Omental fat pad (tissue), 4 donors: ENCODE results near the gene CD47. TPM values are rescaled to one million over a fixed set of nuclear protein-coding genes. Genes with fewer than 3 reads are reported as not detected.

Experiments used
- ATAC-seq: fragments of 150-250 bp; one replicate; pipeline ENCODE4 v1.9.1; 2016; ENCODE audit warnings: mild to moderate bottlenecking, moderate library complexity; ENCODE audit not compliant: low FRiP score
- DNase-seq: peaks from one replicate; pipeline ENCODE4 v3.0.0-alpha.2; 2019; ENCODE audit warnings: low spot score
- total RNA-seq, 4 donors: library from RNA; depleted of rRNA; stranded (reverse); fragments of >200 nt; gene quantifications; one replicate each; pipeline ENCODE4 v1.1.0, GENCODE V29; 2016
- TF ChIP-seq, protein P1 (sequence below), 3 donors: fragments of 450-650 bp; IDR thresholded peaks; one replicate each; pipeline ENCODE4 v1.5.1; 2016 to 2017; ENCODE audit warnings: antibody characterized with exemption in 3 of 3, mild to moderate bottlenecking in 3 of 3, moderate library complexity in 2 of 3

Gene CD47
- total RNA-seq, 4 donors from 2014 or later, result 42.7 to 58.7 (median 56.0) TPM

DNA sequence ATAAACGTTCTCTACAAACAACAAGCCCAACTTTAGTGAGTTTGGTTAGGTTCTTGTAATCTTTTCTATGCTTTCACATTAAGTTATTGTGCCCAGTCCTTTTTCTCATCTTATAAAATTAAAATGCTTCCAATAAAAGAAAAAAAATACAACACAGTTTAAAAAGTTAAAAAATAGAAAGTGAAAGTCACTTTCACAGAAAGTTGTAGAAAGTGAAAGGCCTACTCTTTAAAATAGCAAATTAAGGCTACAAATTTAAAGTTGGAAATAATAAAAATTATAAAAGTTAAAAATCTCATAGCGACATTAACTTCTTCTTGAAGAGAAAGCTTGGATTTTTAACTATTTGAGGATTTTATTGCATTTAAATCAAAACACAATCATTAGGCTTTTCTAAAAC lies 35.9 kb downstream of the CD47 start:
- TF ChIP-seq, protein P1, sequence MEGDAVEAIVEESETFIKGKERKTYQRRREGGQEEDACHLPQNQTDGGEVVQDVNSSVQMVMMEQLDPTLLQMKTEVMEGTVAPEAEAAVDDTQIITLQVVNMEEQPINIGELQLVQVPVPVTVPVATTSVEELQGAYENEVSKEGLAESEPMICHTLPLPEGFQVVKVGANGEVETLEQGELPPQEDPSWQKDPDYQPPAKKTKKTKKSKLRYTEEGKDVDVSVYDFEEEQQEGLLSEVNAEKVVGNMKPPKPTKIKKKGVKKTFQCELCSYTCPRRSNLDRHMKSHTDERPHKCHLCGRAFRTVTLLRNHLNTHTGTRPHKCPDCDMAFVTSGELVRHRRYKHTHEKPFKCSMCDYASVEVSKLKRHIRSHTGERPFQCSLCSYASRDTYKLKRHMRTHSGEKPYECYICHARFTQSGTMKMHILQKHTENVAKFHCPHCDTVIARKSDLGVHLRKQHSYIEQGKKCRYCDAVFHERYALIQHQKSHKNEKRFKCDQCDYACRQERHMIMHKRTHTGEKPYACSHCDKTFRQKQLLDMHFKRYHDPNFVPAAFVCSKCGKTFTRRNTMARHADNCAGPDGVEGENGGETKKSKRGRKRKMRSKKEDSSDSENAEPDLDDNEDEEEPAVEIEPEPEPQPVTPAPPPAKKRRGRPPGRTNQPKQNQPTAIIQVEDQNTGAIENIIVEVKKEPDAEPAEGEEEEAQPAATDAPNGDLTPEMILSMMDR (IDR thresholded peaks at IDR 0.05), result no peak
- DNase-seq (no peak), ATAC-seq (no peak)

DNA sequence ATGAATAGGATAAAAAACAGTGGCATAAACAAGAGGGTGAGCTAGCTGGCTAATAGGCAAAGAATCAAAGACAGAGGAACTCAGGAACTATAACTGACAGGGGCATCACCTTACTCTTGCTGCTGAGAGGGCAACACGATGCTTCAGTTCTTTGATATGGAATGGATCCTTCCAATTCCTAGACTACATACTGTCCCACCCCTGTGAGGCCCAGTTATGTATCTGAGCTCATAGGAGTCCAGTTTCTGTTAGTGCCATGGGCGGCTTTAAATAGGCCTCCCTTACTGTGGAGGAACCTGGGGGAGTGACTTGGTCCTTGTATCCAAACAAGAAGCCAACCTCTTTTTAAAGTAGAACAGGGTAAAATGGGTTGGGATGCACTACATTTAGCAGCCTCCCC lies 37.3 kb downstream of the CD47 start:
- DNase-seq (no peak), ATAC-seq (no peak)
- TF ChIP-seq, protein P1 (IDR thresholded peaks at IDR 0.05), result no peak

DNA sequence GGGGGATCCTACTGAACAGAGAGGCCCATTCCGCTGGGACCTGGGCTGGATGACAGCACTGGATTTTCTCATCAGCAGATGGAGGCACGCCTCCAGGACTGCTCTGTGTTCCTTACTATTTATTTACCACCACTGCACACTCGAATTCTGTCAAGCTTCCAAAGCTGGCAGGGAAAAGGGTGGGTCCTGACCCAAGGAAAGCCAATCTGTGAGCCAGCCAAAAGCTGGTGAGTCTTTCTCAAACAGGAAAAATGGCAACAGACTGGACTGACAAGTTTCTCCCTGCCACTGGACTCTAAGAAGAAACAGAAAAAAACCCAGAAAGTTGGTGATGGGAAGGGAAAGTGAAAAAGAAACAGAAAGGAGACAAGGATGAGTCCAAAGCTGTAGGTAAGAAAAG lies 37.8 kb downstream of the CD47 start:
- ATAC-seq (no peak), DNase-seq (no peak)
- TF ChIP-seq, protein P1 (IDR thresholded peaks at IDR 0.05), result no peak

DNA sequence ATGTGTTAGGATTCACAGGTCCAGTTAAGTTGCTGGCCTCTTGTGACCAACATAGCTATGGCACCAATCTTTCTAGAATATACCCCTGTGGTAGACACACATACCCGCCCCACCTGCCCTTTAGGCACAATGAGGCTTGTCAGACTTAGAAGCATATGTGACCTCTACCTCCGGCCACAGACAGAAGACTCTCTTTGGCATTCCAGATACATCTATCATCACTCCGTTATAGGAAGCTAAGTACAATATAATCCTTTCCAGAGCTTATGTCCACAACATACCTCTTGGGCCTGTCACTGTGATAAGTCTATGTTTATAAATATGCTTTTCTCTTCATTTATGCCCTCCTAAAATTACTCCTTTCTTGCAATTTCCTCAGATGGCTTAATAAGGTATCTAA lies 39.8 kb downstream of the CD47 start:
- TF ChIP-seq, protein P1 (IDR thresholded peaks at IDR 0.05), result no peak
- no peak for ATAC-seq

DNA sequence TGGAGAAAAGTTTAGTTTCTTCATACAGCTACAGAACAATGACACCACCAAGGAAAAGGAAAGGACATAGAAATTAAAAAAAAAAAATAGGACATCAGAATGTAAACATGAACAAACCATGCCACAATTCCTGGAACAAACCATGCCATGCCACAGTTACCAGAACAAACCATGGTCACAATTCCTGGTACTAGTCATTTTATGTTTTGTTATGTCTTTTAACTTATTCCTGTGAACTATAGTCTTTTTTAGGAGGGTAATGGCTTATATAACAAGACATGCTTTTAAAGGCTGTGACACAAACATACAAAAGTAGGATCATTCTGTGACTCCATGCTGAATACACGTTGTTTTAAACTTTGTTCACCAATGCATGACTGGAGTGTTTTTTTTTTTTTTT lies 42.8 kb downstream of the CD47 start:
- TF ChIP-seq, protein P1 (IDR thresholded peaks at IDR 0.05), result no peak
- no peak for ATAC-seq
- DNase-seq, result no peak

More for the DNA sequence above, 39.8 kb downstream of the CD47 start:
- no peak for DNase-seq

DNA sequence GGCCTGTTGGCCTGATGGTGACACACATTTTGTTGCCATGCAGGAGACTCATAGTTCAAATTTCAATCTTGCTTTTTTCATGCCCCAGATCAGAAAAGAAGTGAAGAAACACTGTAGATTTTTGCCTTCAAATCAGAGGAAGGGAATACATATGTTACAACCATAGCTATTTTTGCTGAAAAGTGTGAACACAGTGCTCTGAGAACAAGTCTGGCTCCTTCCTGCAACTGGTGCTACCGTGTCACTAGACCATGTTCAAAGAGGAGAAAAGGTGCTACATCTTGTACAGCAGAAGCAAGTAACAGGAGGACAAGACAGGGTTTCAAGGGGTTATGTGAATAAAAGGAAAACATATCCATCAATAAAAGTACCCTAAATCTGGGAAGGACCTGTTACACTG lies 44.6 kb downstream of the CD47 start:
- DNase-seq (no peak), ATAC-seq (no peak)
- TF ChIP-seq, protein P1 (IDR thresholded peaks at IDR 0.05), result no peak

DNA sequence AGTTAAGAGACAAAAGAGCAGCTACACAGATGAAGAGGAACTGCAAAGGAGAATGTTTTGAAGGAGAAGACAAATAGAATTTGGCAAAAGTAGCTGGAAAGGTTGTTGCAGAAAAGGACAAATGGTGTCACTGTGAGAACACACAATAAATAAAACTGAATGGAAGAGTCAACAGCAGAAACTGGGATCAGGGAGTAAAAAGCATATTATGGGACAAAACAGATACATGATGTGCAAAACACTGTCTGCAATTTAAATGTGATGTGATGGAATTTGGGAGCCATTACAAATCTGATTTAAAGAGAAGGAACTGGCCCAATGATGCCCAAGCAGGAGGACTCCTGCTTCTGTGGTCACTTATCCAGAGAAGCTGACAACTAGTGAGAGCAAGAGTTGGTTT lies 46.1 kb downstream of the CD47 start:
- DNase-seq (no peak), ATAC-seq (no peak)
- TF ChIP-seq, protein P1 (IDR thresholded peaks at IDR 0.05), result no peak
